Transverse colon (tissue), 4 donors: ENCODE results near the gene OPN1LW. TPM values are rescaled to one million over a fixed set of nuclear protein-coding genes. Genes with fewer than 3 reads are reported as not detected.
"Not testable (repeated sequence)": the region's sequence is repeated elsewhere in the genome, so short reads cannot be mapped to it uniquely, and the experiment has no call there.

ENCODE experiments used
- DNase-seq: peaks from one replicate; pipeline ENCODE4 v3.0.0-alpha.2; 2019
- H3K27ac ChIP-seq, 4 donors: fragments of 200-600 bp; sonication (generic); 2 replicates each; pipeline ENCODE4 v1.5.1; 2016 to 2018; ENCODE audit warnings: inconsistent platforms in 4 of 4
- H3K27me3 ChIP-seq: fragments of 200-600 bp; sonication (generic); 2 replicates; pipeline ENCODE4 v1.5.1; 2017; ENCODE audit warnings: inconsistent platforms
- H3K36me3 ChIP-seq, 4 donors: fragments of 200-600 bp; sonication (generic); 2 replicates each; pipeline ENCODE4 v1.5.1; 2017 to 2019; ENCODE audit warnings: inconsistent platforms in 4 of 4
- H3K4me1 ChIP-seq, 4 donors: fragments of 200-600 bp; sonication (generic); 2 replicates each; pipeline ENCODE4 v1.5.1; 2017 to 2020; ENCODE audit warnings: inconsistent platforms in 4 of 4
- H3K4me3 ChIP-seq, 4 donors: fragments of 200-600 bp; sonication (generic); 1 replicate in 1 of 4; 2 replicates in 3 of 4; pipeline versions ENCODE4 v1.5.1 to v1.6.1; 2017 to 2019; ENCODE audit warnings: inconsistent platforms in 4 of 4
- H3K9me3 ChIP-seq, 2 donors: fragments of 200-600 bp; sonication (generic); 2 replicates each; pipeline ENCODE4 v1.5.1; 2017 to 2019; ENCODE audit warnings: inconsistent platforms in 2 of 2
- CTCF ChIP-seq, 5 experiments: fragments of 200-600 bp in 3 of 5; fragments of 450-650 bp in 2 of 5; sonication (generic) in 3 of 5; IDR thresholded peaks; 1 replicate in 2 of 5; 2 replicates in 3 of 5; pipeline ENCODE4 v1.5.1; 2016 to 2017; ENCODE audit warnings: antibody characterized with exemption in 5 of 5, inconsistent platforms in 3 of 5, mild to moderate bottlenecking in 2 of 5, moderate library complexity in 1 of 5
- EP300 ChIP-seq: sonication (generic); formaldehyde crosslinking; IDR thresholded peaks from one replicate; pipeline ENCODE4 v1.6.1; 2017; ENCODE audit warnings: antibody characterized with exemption, low read depth
- POLR2A ChIP-seq: fragments of 450-650 bp; IDR thresholded peaks from one replicate; pipeline ENCODE4 v1.6.1; 2016; ENCODE audit warnings: antibody characterized with exemption, mild to moderate bottlenecking, moderate library complexity
- POLR2AphosphoS5 ChIP-seq, 3 donors: sonication (generic); formaldehyde crosslinking; IDR thresholded peaks; one replicate each; pipeline ENCODE4 v1.6.1; 2016; ENCODE audit warnings: antibody characterized with exemption in 3 of 3
- WGBS, 2 donors: methylation state at CpG; one replicate each; pipeline ENCODE4 v1.1.5; 2018; ENCODE audit warnings: low coverage in 1 of 2; 5-methylcytosine and 5-hydroxymethylcytosine counted together
- in situ Hi-C, 4 donors: fragments of 200-750 bp; cut with MboI; loops; one replicate each; pipeline versions ENCODE4 v1.15.0 to v1.15.1; 2017; ENCODE audit warnings: low sequenced_read_pairs in 3 of 4, low pct_ligation_motif_present in 1 of 4, low pct_unique_long_range_greater_than_20kb in 1 of 4
- intact Hi-C: fragments of 100-400 bp; cut with DNase I; formaldehyde crosslinking; loops from one replicate; pipeline ENCODE4 v1.15.1; 2023; ENCODE audit warnings: low total_unique reads
- total RNA-seq, 4 donors: library from RNA; depleted of rRNA; stranded (reverse); fragments of >200 nt; gene quantifications; one replicate each; pipeline ENCODE4 v1.1.0, GENCODE V29; 2016

The OPN1LW gene
- total RNA-seq, result not detected

DNA sequence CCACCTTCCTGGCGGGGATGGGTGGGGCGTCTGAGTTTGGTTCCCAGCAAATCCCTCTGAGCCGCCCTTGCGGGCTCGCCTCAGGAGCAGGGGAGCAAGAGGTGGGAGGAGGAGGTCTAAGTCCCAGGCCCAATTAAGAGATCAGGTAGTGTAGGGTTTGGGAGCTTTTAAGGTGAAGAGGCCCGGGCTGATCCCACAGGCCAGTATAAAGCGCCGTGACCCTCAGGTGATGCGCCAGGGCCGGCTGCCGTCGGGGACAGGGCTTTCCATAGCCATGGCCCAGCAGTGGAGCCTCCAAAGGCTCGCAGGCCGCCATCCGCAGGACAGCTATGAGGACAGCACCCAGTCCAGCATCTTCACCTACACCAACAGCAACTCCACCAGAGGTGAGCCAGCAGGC is at the start of gene OPN1LW:
OPN1LW (plus strand) TSS at position 234 of the 400 bp plus-strand sequence; CDS start at position 275, 41 bp downstream.
- intact Hi-C loops, H3K36me3 ChIP-seq, DNase-seq, H3K9me3 ChIP-seq, H3K4me1 ChIP-seq, in situ Hi-C loops, H3K4me3 ChIP-seq, H3K27me3 ChIP-seq, H3K27ac ChIP-seq: not testable (repeated sequence)
- WGBS, 2 donors, result 95% methylated on average over 12 of the region's 15 CpGs; no CpG with 5 or more reads in 1 of the 2 donors

DNA sequence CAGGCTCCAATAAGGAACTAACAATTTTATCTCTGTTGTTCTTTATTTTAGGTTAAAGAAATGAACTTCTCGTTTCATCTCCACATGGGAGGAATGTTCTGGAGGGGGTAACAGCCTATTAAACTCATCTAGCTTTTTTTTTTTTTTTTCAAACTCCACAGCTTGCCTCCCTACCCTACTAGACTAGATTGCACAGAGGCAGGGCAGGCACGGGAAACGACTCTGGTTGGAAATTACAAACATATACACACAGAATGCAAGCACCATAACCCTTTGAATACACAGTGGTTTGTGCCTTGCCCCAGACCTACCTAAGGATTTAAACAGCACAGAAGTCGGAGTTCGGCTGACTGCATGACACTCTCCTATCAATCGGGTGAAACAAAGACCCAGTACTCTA is 49.2 kb upstream of the OPN1LW start:
- peak overlapping the region in 1 of 4 donors; percentile 15 for H3K27ac ChIP-seq
- H3K4me3 ChIP-seq, result no peak overlapping the region
- in situ Hi-C loops, result no loop called here
- DNase-seq, result no peak
- peaks cover 0 to 33% (median 8%) of the 10 kb centered on the region in 4 donors for H3K4me1 ChIP-seq
- 14 to 58% methylated on average over 1 to 6 of the region's 6 CpGs for WGBS, 2 donors
- H3K36me3 ChIP-seq, result no peaks in the 10 kb centered on the region
- H3K9me3 ChIP-seq, result no peaks in the 10 kb centered on the region
- H3K27me3 ChIP-seq, result no peaks in the 10 kb centered on the region
- TF ChIP-seq POLR2A (no peak), CTCF (IDR thresholded peaks at IDR 0.05) (no peak), EP300 (no peak), POLR2AphosphoS5 (IDR thresholded peaks at IDR 0.05) (no peak)
- intact Hi-C loops, result no loop called here

DNA sequence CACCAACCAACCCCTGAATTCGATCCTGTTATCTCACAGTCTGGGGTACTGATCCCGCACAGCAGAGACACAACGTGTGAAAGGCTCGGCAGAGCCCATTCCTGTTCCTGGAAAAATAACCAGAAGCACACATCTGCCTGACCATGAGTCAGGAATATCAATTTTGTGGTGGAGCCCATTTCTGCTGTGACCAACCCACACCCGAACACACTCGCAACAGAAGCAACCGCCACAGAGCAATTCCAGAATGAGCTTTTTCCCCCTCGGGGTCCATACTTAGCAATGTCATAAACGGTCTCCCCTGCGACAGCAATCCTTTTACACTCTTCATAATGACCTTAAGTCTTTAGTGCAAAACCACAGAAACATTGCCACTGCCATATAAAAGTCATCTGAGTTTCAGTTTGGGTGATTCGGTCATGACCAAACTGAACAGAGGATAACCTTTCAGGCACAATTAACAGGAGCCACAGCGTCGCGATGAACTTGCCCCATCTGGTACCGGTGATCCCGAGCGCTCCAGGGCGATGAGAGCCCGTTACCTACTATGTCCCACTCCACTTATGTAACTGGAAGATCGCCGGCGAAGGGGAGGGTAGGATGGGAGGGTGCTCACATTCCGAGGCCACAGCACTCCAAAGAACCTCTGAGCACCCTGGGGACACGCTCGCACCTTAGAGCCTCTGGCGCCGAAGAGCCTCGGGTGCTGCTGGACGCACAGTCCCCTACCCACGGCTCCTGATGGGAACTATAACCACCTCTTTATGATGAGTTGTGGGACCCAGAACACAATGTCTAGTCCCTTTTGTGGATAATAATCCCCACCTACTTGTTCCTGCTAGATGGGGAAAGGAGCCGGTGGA is 47.7 kb upstream of the OPN1LW start:
- no peak for TF ChIP-seq EP300
- 46% methylated on average over 26 of the region's 31 CpGs; no CpG with 5 or more reads in 1 of the 2 donors for WGBS, 2 donors
- peak overlapping the region; percentile 80 to 94 (median 84) for H3K4me3 ChIP-seq
- H3K4me1 ChIP-seq, result peaks cover 0 to 30% (median 8%) of the 10 kb centered on the region in 4 donors
- in situ Hi-C loops, result no loop called here
- DNase-seq, result no peak
- H3K27me3 ChIP-seq, result no peaks in the 10 kb centered on the region
- H3K36me3 ChIP-seq, result no peaks in the 10 kb centered on the region
- peak overlapping the region; percentile 93 to 99 (median 98) for H3K27ac ChIP-seq
- intact Hi-C loops, result no loop called here
- no peaks in the 10 kb centered on the region for H3K9me3 ChIP-seq

- Histone ChIP-seq H3K9me3 (no peaks in the 10 kb centered on the region), H3K27ac (peak overlapping the region; percentile 93 to 99 (median 98)), H3K36me3 (no peaks in the 10 kb centered on the region), H3K4me3 (peak overlapping the region; percentile 80 to 94 (median 84)), H3K27me3 (no peaks in the 10 kb centered on the region), H3K4me1 (peaks cover 0 to 30% (median 8%) of the 10 kb centered on the region in 4 donors)
- DNase-seq, result peak; percentile 69
- intact Hi-C loops, result no loop called here
- TF ChIP-seq POLR2AphosphoS5 (IDR thresholded peaks at IDR 0.05) (no peak), CTCF (IDR thresholded peaks at IDR 0.05) (no peak), POLR2A (no peak), EP300 (no peak)
- 56% methylated on average over 63 of the region's 80 CpGs; no CpG with 5 or more reads in 1 of the 2 donors for WGBS, 2 donors
- in situ Hi-C loops, result no loop called here
Observed at GRCh38 chrX:154097003-154097588, 46.9 kb upstream of the OPN1LW start.
